ENCODE measurements around the gene KLK14. TPM values are rescaled to one million over a fixed set of nuclear protein-coding genes. Genes with fewer than 3 reads are reported as not detected.

KLK14 gene
- total and polyA plus RNA-seq, 2 experiments from 2014 or later, result 0.13 TPM; not detected in 1

- Histone ChIP-seq H3K36me3 (replicated peaks; ENCODE audit: insufficient read depth, low read depth) (peaks cover 4% of the 10 kb centered on the region), H3K4me2 (peak overlapping the region; percentile 84), H3K9me2 (replicated peaks; ENCODE audit: insufficient read depth) (no peaks in the 10 kb centered on the region), H3K27ac (peak overlapping the region; percentile 40), H4K20me1 (ENCODE audit: insufficient read depth, poor library complexity, severe bottlenecking) (no peaks in the 10 kb centered on the region), H3K27me3 (peaks cover under 1% of the 10 kb centered on the region), H3K79me2 (peaks cover 20% of the 10 kb centered on the region), H3K9me3 (ENCODE audit: low read depth) (no peaks in the 10 kb centered on the region), H3K4me1 (ENCODE audit: insufficient read depth) (peaks cover 7% of the 10 kb centered on the region), H3K4me3 (peak overlapping the region; percentile 68), H2AFZ (peak overlapping the region; percentile 32)
- peak; percentile 54 for DNase-seq (ENCODE audit: low spot score)
- no peak for TF ChIP-seq EZH2phosphoT487 (IDR thresholded peaks at IDR 0.05; ENCODE audit: low read depth, severe bottlenecking, unreplicated experiment)
- TF ChIP-seq EZH2 (IDR thresholded peaks at IDR 0.05; ENCODE audit: borderline replicate concordance), result no peak
- TF ChIP-seq CTCF (IDR thresholded peaks at IDR 0.05; ENCODE audit: poor library complexity), result no peak
- 22% methylated on average over 18 of the region's 18 CpGs for WGBS (ENCODE audit: low lambda C conversion rate, missing lambda C conversion rate)
Measured at GRCh38 chr19:51107406-51108065, 24.8 kb upstream of the KLK14 start.

GRCh38 chr19:51103926-51104341 is 21.2 kb upstream of the KLK14 start:
- peaks cover 4% of the 10 kb centered on the region for H3K36me3 ChIP-seq (replicated peaks; ENCODE audit: insufficient read depth, low read depth)
- H3K79me2 ChIP-seq, result peaks cover 20% of the 10 kb centered on the region
- WGBS (ENCODE audit: low lambda C conversion rate, missing lambda C conversion rate), result 98% methylated on average over 49 of the region's 49 CpGs

GRCh38 chr19:51102991-51103390 is 20.3 kb upstream of the KLK14 start:
- no peak overlapping the region for H3K4me2 ChIP-seq
- peaks cover 3% of the 10 kb centered on the region for H4K20me1 ChIP-seq (ENCODE audit: insufficient read depth, poor library complexity, severe bottlenecking)
- no peaks in the 10 kb centered on the region for H3K27me3 ChIP-seq
- DNase-seq (ENCODE audit: low spot score), result no peak
- no peak for TF ChIP-seq CTCF (IDR thresholded peaks at IDR 0.05; ENCODE audit: poor library complexity)
- H3K4me3 ChIP-seq, result no peak overlapping the region
- peaks cover 20% of the 10 kb centered on the region for H3K79me2 ChIP-seq
- H2AFZ ChIP-seq, result no peak overlapping the region
- 92% methylated on average over 7 of the region's 7 CpGs for WGBS (ENCODE audit: low lambda C conversion rate, missing lambda C conversion rate)
- H3K9me2 ChIP-seq (replicated peaks; ENCODE audit: insufficient read depth), result no peaks in the 10 kb centered on the region
- peaks cover 7% of the 10 kb centered on the region for H3K4me1 ChIP-seq (ENCODE audit: insufficient read depth)
- peaks cover 4% of the 10 kb centered on the region for H3K36me3 ChIP-seq (replicated peaks; ENCODE audit: insufficient read depth, low read depth)
- H3K9me3 ChIP-seq (ENCODE audit: low read depth), result no peaks in the 10 kb centered on the region
- H3K27ac ChIP-seq, result no peak overlapping the region

More at GRCh38 chr19:51103926-51104341, 21.2 kb upstream of the KLK14 start:
- Histone ChIP-seq H3K9me3 (ENCODE audit: low read depth) (no peaks in the 10 kb centered on the region), H4K20me1 (ENCODE audit: insufficient read depth, poor library complexity, severe bottlenecking) (peaks cover 3% of the 10 kb centered on the region), H3K4me2 (no peak overlapping the region), H3K4me3 (no peak overlapping the region), H3K4me1 (ENCODE audit: insufficient read depth) (peaks cover 7% of the 10 kb centered on the region), H3K27me3 (no peaks in the 10 kb centered on the region), H3K27ac (no peak overlapping the region), H2AFZ (no peak overlapping the region), H3K9me2 (replicated peaks; ENCODE audit: insufficient read depth) (no peaks in the 10 kb centered on the region)
- TF ChIP-seq EZH2 (IDR thresholded peaks at IDR 0.05; ENCODE audit: borderline replicate concordance) (no peak), EZH2phosphoT487 (IDR thresholded peaks at IDR 0.05; ENCODE audit: low read depth, severe bottlenecking, unreplicated experiment) (no peak), CTCF (IDR thresholded peaks at IDR 0.05; ENCODE audit: poor library complexity) (no peak)
- DNase-seq (ENCODE audit: low spot score), result no peak
